LNCaP clone FGC (cell line): Measurements from ENCODE around the gene LRRC45.

Experiments
- DNase-seq: peaks from one replicate; pipeline ENCODE4 v3.0.0-alpha.2; 2011; ENCODE audit warnings: low read depth
- H3K4me3 ChIP-seq: 2 replicates; pipeline ENCODE4 v1.5.1; 2011; ENCODE audit warnings: mild to moderate bottlenecking, low read depth, low read length, control low read depth
- TF ChIP-seq, protein P1 (sequence below): IDR thresholded peaks from 2 replicates; pipeline ENCODE4 v1.5.1; 2012; ENCODE audit warnings: mild to moderate bottlenecking; ENCODE audit not compliant: control insufficient read depth, insufficient read depth; ENCODE audit errors: extremely low read depth

LRRC45 gene

DNA sequence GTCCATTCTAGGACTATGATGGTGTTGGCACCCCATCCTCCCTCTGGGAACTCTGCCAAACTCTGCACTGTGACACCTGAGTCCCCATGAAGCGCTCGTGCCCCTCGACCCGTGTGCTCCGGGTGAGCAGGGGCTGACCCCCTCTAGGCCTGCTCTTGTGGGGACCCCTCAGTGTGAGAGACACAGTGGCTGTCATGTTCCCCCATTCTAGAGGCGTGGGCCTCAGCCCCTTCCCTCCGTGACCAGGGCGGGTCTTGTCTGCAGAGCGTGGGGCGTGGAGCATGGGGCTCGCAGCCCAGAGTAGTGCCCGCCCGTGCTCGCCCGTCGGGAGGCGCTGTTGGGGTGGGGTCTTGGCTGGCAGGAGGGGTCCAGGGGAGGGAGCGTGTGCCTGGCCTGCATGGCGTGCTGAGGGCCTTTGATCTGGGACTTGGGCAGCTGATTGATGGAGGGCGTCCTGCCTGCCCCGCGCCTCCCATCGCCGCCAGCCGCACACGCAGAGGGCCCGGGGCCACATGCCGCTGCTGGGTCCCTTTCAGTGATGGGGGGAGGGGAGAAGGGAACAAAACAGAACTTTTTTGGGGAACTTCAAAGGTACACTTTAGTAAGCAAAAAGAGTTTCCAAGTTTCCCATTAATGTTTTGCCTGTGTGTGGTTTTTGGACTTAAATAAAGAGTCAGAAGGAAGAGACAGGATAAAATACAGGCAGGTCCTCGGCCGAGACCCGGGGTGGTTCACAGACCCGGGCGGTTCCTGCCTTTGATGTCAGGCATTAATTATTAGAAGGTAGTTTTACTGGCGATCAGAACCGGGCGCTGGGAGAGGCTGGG is 22.9 kb upstream of the LRRC45 start:
- DNase-seq: no peak
- TF ChIP-seq, protein P1, sequence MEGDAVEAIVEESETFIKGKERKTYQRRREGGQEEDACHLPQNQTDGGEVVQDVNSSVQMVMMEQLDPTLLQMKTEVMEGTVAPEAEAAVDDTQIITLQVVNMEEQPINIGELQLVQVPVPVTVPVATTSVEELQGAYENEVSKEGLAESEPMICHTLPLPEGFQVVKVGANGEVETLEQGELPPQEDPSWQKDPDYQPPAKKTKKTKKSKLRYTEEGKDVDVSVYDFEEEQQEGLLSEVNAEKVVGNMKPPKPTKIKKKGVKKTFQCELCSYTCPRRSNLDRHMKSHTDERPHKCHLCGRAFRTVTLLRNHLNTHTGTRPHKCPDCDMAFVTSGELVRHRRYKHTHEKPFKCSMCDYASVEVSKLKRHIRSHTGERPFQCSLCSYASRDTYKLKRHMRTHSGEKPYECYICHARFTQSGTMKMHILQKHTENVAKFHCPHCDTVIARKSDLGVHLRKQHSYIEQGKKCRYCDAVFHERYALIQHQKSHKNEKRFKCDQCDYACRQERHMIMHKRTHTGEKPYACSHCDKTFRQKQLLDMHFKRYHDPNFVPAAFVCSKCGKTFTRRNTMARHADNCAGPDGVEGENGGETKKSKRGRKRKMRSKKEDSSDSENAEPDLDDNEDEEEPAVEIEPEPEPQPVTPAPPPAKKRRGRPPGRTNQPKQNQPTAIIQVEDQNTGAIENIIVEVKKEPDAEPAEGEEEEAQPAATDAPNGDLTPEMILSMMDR: no peak
- H3K4me3 ChIP-seq: no peak overlapping the region

DNA sequence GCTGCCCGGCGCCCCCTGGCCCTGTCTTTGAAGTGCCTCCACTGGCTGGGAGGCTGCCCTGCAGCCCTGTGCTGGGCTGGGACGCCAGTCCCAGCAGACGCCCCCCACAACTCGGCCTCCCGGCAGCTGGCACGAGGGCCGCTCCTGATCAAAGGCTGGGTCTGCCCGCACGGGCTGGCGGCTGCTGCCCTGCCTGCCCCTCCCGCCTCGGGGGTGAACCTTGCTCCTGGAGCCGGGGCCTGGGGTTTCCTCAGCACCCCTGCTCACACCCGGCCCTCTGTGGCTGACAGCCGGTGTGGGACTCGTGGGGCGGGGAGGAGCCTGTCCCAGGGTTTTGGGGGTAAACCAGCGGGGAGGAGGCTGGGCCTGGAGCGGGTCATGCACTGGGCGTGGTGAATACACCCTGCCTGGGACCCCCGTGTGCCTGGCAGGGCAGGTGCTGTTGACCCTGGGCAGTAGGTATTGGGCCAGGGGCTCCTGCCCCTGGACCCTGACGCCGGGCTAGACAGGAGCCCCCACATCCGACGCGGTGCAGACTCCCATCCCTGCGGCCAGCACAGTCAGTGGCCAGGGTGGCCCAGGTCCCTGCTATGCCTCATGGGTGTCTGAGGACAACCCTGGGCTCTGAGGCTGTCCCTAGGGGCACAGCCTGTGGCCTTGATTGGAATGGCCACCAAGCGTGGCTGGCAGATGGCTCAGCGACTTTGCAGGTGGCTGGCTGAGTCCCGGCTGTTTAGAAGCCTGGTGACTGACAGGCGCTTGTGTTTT is 22.1 kb upstream of the LRRC45 start:
- DNase-seq: no peak
- TF ChIP-seq, protein P1: no peak
- H3K4me3 ChIP-seq: no peak overlapping the region

DNA sequence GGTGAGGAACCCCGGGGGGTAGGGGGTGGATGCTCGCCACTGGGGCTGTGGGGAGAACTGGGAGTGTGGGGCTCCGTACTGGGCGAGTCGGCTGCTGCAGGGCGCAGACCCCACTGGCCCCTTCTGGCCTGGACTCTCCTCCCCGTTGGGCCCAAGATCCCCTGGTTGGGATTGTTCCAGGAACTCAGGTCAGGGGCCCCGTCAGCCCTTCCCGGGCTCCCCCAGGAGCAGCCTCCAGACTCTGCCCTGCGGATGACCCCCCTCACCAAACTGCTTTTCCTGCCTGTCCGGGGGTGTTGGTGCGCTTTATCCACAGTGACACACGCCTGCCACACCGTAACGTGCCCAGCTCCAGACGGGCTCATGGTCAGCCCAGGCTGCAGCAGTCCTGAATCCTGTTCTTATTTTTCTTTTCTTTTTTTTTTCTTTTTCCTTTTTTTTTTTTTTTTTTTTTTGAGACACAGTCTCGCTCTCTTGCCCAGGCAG is 21.5 kb upstream of the LRRC45 start:
- no peak for DNase-seq
- H3K4me3 ChIP-seq: no peak overlapping the region
- TF ChIP-seq, protein P1: no peak

DNA sequence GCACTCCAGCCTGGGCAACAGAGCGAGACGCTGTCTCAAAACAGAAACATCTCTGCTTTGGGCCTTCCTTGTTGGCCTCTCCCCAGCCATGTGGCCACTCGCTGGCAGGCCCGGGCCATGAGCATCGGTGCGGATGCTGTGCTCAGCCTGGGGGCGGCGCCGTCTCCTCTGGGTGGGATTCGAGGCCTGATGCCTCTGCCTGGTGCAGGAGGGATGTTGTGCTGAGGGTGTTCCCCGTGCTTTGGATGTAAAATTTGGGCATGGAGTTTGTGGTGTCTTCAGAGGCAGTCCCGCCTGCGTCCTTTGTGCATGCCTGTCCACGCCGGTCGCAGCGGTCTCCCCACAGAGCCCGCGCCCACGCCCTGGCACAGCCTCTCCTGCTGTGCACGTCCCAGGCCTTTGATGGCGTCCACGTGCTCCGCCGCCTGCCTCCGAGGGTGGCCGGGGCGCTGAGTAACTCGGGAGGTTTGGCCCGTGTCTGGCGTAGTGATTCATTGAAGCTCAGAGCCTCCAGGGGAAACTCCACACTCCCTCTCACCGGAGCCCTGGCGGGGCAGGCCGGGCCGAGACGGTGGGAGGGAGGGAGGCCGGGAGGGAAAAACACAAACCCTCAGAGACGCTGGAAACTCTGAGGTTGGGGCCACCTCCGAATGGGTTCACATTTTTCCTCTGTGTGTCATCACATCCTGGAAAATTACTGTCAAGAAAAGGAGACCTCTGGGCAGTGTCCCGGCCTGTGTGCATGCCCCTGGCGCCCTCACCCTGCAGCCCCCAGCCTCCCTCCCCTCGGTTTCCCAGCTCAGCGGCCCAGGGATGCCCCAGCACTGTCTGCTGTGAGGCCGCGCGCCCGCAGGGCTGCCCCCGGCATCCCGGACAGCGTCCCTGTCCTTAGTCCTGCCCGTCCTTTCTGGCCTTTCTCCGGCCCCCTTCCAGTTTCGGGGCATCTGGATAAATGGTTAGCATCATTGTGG is 19.4 kb upstream of the LRRC45 start:
- no peak for DNase-seq
- no peak overlapping the region for H3K4me3 ChIP-seq
- TF ChIP-seq, protein P1: no peak

DNA sequence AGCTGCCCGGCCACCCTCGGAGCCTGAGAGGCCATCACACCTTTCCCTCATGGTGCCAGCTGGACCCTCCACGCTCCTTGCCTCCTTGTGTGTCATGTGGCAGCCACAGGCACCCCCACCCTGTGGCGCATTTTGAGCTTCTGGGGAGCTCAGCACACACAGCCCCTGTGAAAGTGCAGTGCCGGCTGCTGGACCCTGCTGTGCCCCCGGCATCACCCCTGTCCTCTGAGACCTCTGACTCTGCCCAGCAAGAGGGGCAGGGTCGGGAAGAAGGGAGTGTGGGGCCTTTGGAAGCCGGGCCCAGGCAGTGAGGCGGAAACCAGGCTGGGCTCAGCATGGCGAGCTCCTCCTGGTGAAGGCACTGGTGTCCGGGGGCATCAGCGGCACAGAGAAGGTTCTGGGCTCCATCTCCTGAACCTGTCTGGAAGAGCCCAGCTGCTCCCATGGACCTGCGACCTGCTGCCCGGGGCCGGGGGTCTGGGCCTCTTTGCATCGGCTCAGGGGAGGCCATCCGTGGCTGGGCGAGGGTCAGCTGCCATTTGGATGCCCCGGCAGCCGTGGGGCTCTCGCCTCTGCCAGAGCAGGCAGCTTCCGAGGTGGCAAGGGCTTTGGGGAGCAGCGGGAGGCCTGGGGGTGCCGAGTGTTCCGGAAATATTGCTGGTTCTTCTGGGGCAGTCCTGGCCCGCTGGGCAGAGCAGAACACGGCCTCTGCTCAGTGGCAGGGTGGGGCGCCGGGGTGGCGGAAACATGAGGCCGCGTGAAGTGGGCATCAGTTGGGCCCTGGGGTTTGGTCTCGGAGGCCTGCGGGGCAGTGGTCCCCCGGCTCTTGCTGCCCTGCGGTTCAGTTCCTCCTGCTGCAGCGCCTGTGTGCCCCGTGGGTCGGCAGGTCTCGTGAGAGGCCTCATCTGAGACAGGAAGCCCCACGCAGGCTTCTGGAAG is 18.3 kb upstream of the LRRC45 start:
- TF ChIP-seq, protein P1: no peak
- H3K4me3 ChIP-seq: no peak overlapping the region
- DNase-seq: no peak
